GM21390 (cell line): ENCODE results near the gene RAET1G.
"Not testable (repeated sequence)": the region's sequence is repeated elsewhere in the genome, so short reads cannot be mapped to it uniquely, and the experiment has no call there.

Experiments used
- ATAC-seq: cut with Tn5 transposase; IDR thresholded peaks from one replicate; pipeline ENCODE4 v1.9.1; 2021; ENCODE audit not compliant: unreplicated experiment

RAET1G gene

GRCh38 chr6:149935246-149935645 lies 12.3 kb upstream of the RAET1G start:
- ATAC-seq: no peak

GRCh38 chr6:149934249-149935156 lies 11.6 kb upstream of the RAET1G start:
- ATAC-seq: no peak

- ATAC-seq: no peak
Observed at GRCh38 chr6:149933461-149933860, 10.5 kb upstream of the RAET1G start.

GRCh38 chr6:149933036-149933435 lies 10.1 kb upstream of the RAET1G start:
- ATAC-seq: no peak

GRCh38 chr6:149931501-149931900 lies 8.6 kb upstream of the RAET1G start:
- no peak for ATAC-seq

GRCh38 chr6:149929422-149929821 lies 6.5 kb upstream of the RAET1G start:
- ATAC-seq: no peak

GRCh38 chr6:149927025-149927424 lies 4.1 kb upstream of the RAET1G start:
- not testable (repeated sequence) for ATAC-seq

- no peak for ATAC-seq
Observed at GRCh38 chr6:149925974-149926777, 3.3 kb upstream of the RAET1G start.

GRCh38 chr6:149925253-149925973 lies 2.5 kb upstream of the RAET1G start:
- ATAC-seq: no peak

GRCh38 chr6:149924933-149925252 lies 2.0 kb upstream of the RAET1G start:
- ATAC-seq: no peak

- no peak for ATAC-seq
Observed at GRCh38 chr6:149924206-149924932, 1.4 kb upstream of the RAET1G start.

GRCh38 chr6:149923327-149923986 lies 536 bp upstream of the RAET1G start:
- ATAC-seq: no peak

- not testable (repeated sequence) for ATAC-seq
Observed at GRCh38 chr6:149922091-149922490, 830 bp downstream of the RAET1G start.

- no peak for ATAC-seq
Observed at GRCh38 chr6:149921361-149921760, 1.6 kb downstream of the RAET1G start.

GRCh38 chr6:149919834-149920225 lies 3.1 kb downstream of the RAET1G start:
- no peak for ATAC-seq

GRCh38 chr6:149919126-149919833 lies 3.6 kb downstream of the RAET1G start:
- ATAC-seq: not testable (repeated sequence)

- ATAC-seq: no peak
Observed at GRCh38 chr6:149918151-149918905, 4.6 kb downstream of the RAET1G start.

- no peak for ATAC-seq
Observed at GRCh38 chr6:149917679-149918078, 5.2 kb downstream of the RAET1G start.
